ENCODE measurements around the gene SEPHS1. TPM values are rescaled to one million over a fixed set of nuclear protein-coding genes. Genes with fewer than 3 reads are reported as not detected.

The SEPHS1 gene
- total RNA-seq, 1 donor from 2014 or later = 127 TPM

DNA sequence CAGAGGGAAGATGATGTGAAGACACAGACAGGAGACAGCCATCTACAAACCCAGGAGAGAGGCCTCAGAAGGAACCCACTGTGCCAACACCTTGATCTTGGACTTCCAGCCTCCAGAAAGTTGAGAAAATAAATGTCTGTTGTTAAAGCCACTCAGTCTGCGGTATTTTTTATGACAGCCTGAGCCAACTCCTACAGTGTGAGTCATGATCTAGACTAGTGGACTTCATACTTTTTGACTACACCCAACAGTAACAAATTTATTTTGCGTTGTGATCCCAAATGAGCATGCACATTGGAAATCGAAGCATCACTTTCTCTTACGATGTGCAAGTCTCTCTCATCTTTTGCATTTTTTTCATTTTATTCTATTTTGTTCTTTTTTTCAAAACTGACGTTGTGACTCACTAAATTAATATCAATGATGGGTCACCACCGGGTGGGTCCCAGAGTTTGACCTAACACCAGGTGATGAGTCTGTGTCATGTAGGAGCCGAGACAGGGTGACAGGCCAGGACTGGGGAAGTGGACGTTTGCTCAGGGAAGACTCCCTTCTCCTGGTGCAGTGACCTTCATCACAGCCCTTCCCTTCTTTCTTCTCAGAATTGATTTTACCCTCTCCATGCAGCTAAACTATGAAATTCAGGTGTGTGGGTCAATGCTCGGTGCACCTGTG, 77.1 kb downstream of the SEPHS1 start:
- Mint-ChIP-seq H3K36me3 (ENCODE audit: insufficient read depth) (no peaks in the 10 kb centered on the region), H3K27ac (peak overlapping the region; percentile 44), H3K27me3 (no peaks in the 10 kb centered on the region), H3K4me1 (ENCODE audit: low read depth) (peaks cover 8% of the 10 kb centered on the region), H3K4me3 (ENCODE audit: low read depth) (no peak overlapping the region), H3K9me3 (ENCODE audit: low read depth) (no peaks in the 10 kb centered on the region)
- TF ChIP-seq, protein P1, sequence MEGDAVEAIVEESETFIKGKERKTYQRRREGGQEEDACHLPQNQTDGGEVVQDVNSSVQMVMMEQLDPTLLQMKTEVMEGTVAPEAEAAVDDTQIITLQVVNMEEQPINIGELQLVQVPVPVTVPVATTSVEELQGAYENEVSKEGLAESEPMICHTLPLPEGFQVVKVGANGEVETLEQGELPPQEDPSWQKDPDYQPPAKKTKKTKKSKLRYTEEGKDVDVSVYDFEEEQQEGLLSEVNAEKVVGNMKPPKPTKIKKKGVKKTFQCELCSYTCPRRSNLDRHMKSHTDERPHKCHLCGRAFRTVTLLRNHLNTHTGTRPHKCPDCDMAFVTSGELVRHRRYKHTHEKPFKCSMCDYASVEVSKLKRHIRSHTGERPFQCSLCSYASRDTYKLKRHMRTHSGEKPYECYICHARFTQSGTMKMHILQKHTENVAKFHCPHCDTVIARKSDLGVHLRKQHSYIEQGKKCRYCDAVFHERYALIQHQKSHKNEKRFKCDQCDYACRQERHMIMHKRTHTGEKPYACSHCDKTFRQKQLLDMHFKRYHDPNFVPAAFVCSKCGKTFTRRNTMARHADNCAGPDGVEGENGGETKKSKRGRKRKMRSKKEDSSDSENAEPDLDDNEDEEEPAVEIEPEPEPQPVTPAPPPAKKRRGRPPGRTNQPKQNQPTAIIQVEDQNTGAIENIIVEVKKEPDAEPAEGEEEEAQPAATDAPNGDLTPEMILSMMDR (IDR thresholded peaks at IDR 0.05; ENCODE audit: unreplicated experiment) = no peak
- DNase-seq (ENCODE audit: low spot score, unreplicated experiment) = no peak

DNA sequence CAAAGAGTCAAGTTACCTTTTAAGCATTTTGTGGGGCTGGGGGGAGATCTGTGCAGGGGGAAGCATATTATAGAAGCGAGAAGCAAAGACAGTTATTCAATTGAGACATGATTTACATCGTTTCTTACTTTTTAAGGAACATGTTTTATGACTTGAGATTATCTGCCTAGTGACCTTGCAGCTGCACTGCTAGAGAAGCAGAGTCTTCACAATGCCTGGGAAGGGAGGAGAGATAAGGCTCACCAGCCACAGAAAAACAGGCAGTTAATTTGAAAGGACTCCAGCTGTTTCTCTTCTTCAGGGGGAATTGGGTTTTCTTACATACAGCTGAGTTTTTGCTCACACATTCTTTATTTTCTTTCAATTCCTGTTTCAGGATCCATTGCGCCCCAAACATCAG, 79.3 kb downstream of the SEPHS1 start:
- Mint-ChIP-seq H3K36me3 (ENCODE audit: insufficient read depth) (no peaks in the 10 kb centered on the region), H3K9me3 (ENCODE audit: low read depth) (no peaks in the 10 kb centered on the region), H3K27ac (no peak overlapping the region), H3K4me1 (ENCODE audit: low read depth) (peaks cover 8% of the 10 kb centered on the region), H3K4me3 (ENCODE audit: low read depth) (no peak overlapping the region), H3K27me3 (peaks cover 4% of the 10 kb centered on the region)
- TF ChIP-seq, protein P1 (IDR thresholded peaks at IDR 0.05; ENCODE audit: unreplicated experiment) = no peak
- no peak for DNase-seq (ENCODE audit: low spot score, unreplicated experiment)

DNA sequence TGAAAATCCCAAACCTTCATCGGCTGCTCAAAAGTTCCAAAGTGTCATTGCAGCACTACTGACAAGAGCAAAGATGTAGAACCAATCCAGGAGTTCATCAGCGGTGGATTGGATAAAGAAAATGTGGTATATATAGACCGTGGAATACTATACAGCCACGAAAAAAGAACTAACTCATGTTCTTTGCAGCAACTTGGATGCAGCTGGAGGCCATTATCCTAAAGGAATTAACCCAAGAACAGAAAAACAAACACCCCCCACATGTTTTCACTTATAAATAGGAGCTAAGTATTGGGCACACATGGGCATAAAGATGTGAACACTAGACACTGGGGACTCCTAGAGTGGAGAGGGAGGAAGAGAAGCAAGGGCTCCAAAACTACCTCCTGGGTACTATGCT, 79.8 kb downstream of the SEPHS1 start:
- Mint-ChIP-seq H3K27me3 (peaks cover 4% of the 10 kb centered on the region), H3K4me3 (ENCODE audit: low read depth) (no peak overlapping the region), H3K27ac (no peak overlapping the region), H3K36me3 (ENCODE audit: insufficient read depth) (no peaks in the 10 kb centered on the region), H3K4me1 (ENCODE audit: low read depth) (peaks cover 8% of the 10 kb centered on the region), H3K9me3 (ENCODE audit: low read depth) (peaks cover under 1% of the 10 kb centered on the region)
- DNase-seq (ENCODE audit: low spot score, unreplicated experiment) = no peak
- TF ChIP-seq, protein P1 (IDR thresholded peaks at IDR 0.05; ENCODE audit: unreplicated experiment) = no peak

Other genes with a start within 250 kb of the SEPHS1 start
- 6.2 and 6.8 TPM in 2 replicates for gene OPTN, start 248.1 kb downstream of the SEPHS1 start, total RNA-seq
- gene MCM10, start 186.7 kb downstream of the SEPHS1 start, total RNA-seq = 20.2 and 21.4 TPM in 2 replicates
- not detected in 2 replicates for gene UCMA, start 113.9 kb downstream of the SEPHS1 start, total RNA-seq
- gene PHYH, start 48.2 kb downstream of the SEPHS1 start, total RNA-seq = 19.0 and 19.9 TPM in 2 replicates
- gene BEND7, start 180.7 kb upstream of the SEPHS1 start, total RNA-seq = 43.2 and 47.8 TPM in 2 replicates
- gene PRPF18, start 238.7 kb upstream of the SEPHS1 start, total RNA-seq = 17.1 and 18.8 TPM in 2 replicates

All from progenitor cell of endocrine pancreas (in vitro differentiated cells).